ENCODE measurements around the gene ZNRF3. TPM values are rescaled to one million over a fixed set of nuclear protein-coding genes. Genes with fewer than 3 reads are reported as not detected.
"Not testable (repeated sequence)": the region's sequence is repeated elsewhere in the genome, so short reads cannot be mapped to it uniquely, and the experiment has no call there.

Gene ZNRF3
- total and polyA plus RNA-seq, 2 experiments from 2014 or later = 11.1 to 32.2 TPM

DNA sequence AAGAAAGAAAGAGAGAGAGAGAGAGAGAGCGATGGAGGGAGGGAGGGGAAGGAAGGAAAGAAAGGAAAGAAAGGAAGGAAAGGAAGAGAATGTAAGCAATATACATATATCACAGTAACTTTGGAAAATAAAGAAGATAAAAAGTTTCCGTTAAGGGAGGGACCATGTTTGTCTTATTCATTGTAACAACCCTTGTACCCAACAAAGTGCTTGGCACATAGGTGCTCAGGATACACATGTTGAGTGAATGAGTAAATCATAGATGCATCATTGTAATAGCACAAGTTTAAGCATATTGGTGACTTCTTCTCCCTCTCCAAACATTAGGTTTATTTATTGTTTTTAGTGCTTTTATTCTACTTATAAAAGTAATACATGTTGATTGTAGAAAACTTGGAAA, 39.7 kb upstream of the ZNRF3 start (continued):
- TF ChIP-seq, protein P1, sequence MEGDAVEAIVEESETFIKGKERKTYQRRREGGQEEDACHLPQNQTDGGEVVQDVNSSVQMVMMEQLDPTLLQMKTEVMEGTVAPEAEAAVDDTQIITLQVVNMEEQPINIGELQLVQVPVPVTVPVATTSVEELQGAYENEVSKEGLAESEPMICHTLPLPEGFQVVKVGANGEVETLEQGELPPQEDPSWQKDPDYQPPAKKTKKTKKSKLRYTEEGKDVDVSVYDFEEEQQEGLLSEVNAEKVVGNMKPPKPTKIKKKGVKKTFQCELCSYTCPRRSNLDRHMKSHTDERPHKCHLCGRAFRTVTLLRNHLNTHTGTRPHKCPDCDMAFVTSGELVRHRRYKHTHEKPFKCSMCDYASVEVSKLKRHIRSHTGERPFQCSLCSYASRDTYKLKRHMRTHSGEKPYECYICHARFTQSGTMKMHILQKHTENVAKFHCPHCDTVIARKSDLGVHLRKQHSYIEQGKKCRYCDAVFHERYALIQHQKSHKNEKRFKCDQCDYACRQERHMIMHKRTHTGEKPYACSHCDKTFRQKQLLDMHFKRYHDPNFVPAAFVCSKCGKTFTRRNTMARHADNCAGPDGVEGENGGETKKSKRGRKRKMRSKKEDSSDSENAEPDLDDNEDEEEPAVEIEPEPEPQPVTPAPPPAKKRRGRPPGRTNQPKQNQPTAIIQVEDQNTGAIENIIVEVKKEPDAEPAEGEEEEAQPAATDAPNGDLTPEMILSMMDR (conservative IDR thresholded peaks at IDR 0.05; ENCODE audit: low read depth in 2 of 2) = no peak
- TF ChIP-seq EZH2 (IDR thresholded peaks at IDR 0.05; ENCODE audit: low read depth, unreplicated experiment) = no peak
- TF ChIP-seq CREB1 (CRISPR knock-in tag; IDR thresholded peaks at IDR 0.05; ENCODE audit: low read depth) = no peak
- no peak for TF ChIP-seq POLR2AphosphoS5 (IDR thresholded peaks at IDR 0.05; ENCODE audit: low read depth)
- TF ChIP-seq JUNB (IDR thresholded peaks at IDR 0.05; ENCODE audit: unreplicated experiment) = no peak

DNA sequence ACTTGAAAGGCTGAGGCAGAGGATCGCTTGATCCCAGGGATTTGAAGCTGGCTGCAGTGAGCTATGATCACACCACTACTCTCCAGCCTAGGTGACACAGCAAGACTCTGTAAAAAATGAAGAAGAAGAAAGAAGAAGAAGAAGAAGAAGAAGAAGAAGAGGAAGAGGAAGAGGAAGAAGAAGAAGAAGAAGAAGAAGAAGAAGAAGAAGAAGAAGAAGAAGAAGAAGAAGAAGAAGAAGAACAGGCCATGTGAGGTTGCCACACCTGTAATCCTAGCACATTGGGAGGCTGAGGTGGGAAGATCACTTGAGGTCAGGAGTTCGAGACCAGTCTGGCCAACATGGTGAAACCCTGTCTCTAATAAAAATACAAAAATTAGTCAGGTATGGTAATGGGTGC, 39.1 kb upstream of the ZNRF3 start:
- not testable (repeated sequence) for H2AFZ ChIP-seq; H3K27ac ChIP-seq (ENCODE audit: low read depth); H3K36me3 ChIP-seq (ENCODE audit: insufficient read depth); H3K4me1 Mint-ChIP-seq; H3K4me3 Mint-ChIP-seq; H3K36me3 Mint-ChIP-seq (ENCODE audit: low read depth); H3K27me3 Mint-ChIP-seq (ENCODE audit: insufficient read depth, low read depth, poor library complexity); H3K4me2 ChIP-seq; H3K9me2 ChIP-seq (ENCODE audit: insufficient read depth); H3K4me1 ChIP-seq (ENCODE audit: insufficient read depth); DNase-seq (ENCODE audit: low spot score); H3F3A ChIP-seq (replicated peaks; ENCODE audit: low read depth); H3K27ac Mint-ChIP-seq; H3K27me3 ChIP-seq (ENCODE audit: insufficient read depth); H4K20me1 ChIP-seq (replicated peaks; ENCODE audit: insufficient read depth); H3K4me3 ChIP-seq; H3K79me2 ChIP-seq (replicated peaks; ENCODE audit: insufficient read depth); ATAC-seq
- H3K9me3 Mint-ChIP-seq = peaks cover 18% of the 10 kb centered on the region; the same call in 2 of the 3 replicates

DNA sequence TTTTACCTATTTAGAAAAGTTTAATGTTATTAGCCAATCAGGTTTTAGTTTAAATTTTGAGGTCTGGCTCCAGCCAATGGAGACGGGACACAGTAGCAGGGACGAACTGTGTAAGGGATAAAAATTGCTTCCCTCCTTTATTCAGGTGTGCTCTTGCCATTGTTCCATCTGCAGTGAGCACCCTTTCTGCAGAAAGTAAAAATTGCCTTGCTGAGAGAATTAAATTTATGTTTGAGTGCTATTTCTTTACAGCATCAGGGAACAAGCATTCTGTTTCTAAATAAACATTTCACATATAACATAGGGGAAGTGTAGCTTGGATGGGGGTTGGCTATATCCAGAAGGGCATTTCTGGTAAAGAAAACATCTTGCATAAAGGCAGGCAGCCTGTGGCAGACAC, 36.4 kb upstream of the ZNRF3 start:
- H3K27ac Mint-ChIP-seq = no peak overlapping the region
- H3K36me3 Mint-ChIP-seq (ENCODE audit: low read depth) = peaks cover 4% of the 10 kb centered on the region; the same call in 1 of the 3 replicates
- H3K27ac ChIP-seq (ENCODE audit: low read depth) = no peak overlapping the region
- no peaks in the 10 kb centered on the region for H3K36me3 ChIP-seq (ENCODE audit: insufficient read depth)
- H3K79me2 ChIP-seq (replicated peaks; ENCODE audit: insufficient read depth) = no peaks in the 10 kb centered on the region
- H3F3A ChIP-seq (replicated peaks; ENCODE audit: low read depth) = no peaks in the 10 kb centered on the region
- H3K27me3 Mint-ChIP-seq (ENCODE audit: insufficient read depth, low read depth, poor library complexity) = peaks cover 2% of the 10 kb centered on the region
- H3K4me1 ChIP-seq (ENCODE audit: insufficient read depth) = no peaks in the 10 kb centered on the region
- ATAC-seq (no peak), DNase-seq (ENCODE audit: low spot score) (no peak)
- H3K4me1 Mint-ChIP-seq = no peaks in the 10 kb centered on the region
- H3K4me2 ChIP-seq = no peak overlapping the region
- H3K9me3 Mint-ChIP-seq = peaks cover 18% of the 10 kb centered on the region; the same call in 2 of the 3 replicates
- H4K20me1 ChIP-seq (replicated peaks; ENCODE audit: insufficient read depth) = no peaks in the 10 kb centered on the region
- H3K4me3 ChIP-seq = no peak overlapping the region
- no peak overlapping the region for H3K4me3 Mint-ChIP-seq
- H3K9me2 ChIP-seq (ENCODE audit: insufficient read depth) = 0 out of 2 replicates have a peak, but pooled peaks cover 4% of the 10 kb centered on the region
- no peak overlapping the region for H2AFZ ChIP-seq
- H3K27me3 ChIP-seq (ENCODE audit: insufficient read depth) = no peaks in the 10 kb centered on the region
- TF ChIP-seq ZNF114 (CRISPR knock-in tag; IDR thresholded peaks at IDR 0.05) (no peak), EZH2phosphoT487 (IDR thresholded peaks at IDR 0.05; ENCODE audit: unreplicated experiment) (no peak), NANOG (IDR thresholded peaks at IDR 0.05; ENCODE audit: borderline replicate concordance) (no peak), JUNB (IDR thresholded peaks at IDR 0.05; ENCODE audit: unreplicated experiment) (no peak), STAT1 (IDR thresholded peaks at IDR 0.05; ENCODE audit: unreplicated experiment) (no peak), EZH2 (IDR thresholded peaks at IDR 0.05; ENCODE audit: low read depth, unreplicated experiment) (no peak), CREB1 (CRISPR knock-in tag; IDR thresholded peaks at IDR 0.05; ENCODE audit: low read depth) (no peak), ZNF331 (CRISPR knock-in tag; IDR thresholded peaks at IDR 0.05; ENCODE audit: low read depth) (no peak), POLR2AphosphoS5 (IDR thresholded peaks at IDR 0.05; ENCODE audit: low read depth) (no peak)
- TF ChIP-seq, protein P1 (conservative IDR thresholded peaks at IDR 0.05; ENCODE audit: low read depth in 2 of 2) = no peak
- TF ChIP-seq, protein P2, sequence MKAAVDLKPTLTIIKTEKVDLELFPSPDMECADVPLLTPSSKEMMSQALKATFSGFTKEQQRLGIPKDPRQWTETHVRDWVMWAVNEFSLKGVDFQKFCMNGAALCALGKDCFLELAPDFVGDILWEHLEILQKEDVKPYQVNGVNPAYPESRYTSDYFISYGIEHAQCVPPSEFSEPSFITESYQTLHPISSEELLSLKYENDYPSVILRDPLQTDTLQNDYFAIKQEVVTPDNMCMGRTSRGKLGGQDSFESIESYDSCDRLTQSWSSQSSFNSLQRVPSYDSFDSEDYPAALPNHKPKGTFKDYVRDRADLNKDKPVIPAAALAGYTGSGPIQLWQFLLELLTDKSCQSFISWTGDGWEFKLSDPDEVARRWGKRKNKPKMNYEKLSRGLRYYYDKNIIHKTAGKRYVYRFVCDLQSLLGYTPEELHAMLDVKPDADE (IDR thresholded peaks at IDR 0.05) = no peak
- TF ChIP-seq, protein P3, sequence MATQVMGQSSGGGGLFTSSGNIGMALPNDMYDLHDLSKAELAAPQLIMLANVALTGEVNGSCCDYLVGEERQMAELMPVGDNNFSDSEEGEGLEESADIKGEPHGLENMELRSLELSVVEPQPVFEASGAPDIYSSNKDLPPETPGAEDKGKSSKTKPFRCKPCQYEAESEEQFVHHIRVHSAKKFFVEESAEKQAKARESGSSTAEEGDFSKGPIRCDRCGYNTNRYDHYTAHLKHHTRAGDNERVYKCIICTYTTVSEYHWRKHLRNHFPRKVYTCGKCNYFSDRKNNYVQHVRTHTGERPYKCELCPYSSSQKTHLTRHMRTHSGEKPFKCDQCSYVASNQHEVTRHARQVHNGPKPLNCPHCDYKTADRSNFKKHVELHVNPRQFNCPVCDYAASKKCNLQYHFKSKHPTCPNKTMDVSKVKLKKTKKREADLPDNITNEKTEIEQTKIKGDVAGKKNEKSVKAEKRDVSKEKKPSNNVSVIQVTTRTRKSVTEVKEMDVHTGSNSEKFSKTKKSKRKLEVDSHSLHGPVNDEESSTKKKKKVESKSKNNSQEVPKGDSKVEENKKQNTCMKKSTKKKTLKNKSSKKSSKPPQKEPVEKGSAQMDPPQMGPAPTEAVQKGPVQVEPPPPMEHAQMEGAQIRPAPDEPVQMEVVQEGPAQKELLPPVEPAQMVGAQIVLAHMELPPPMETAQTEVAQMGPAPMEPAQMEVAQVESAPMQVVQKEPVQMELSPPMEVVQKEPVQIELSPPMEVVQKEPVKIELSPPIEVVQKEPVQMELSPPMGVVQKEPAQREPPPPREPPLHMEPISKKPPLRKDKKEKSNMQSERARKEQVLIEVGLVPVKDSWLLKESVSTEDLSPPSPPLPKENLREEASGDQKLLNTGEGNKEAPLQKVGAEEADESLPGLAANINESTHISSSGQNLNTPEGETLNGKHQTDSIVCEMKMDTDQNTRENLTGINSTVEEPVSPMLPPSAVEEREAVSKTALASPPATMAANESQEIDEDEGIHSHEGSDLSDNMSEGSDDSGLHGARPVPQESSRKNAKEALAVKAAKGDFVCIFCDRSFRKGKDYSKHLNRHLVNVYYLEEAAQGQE (IDR thresholded peaks at IDR 0.05; ENCODE audit: unreplicated experiment) = no peak
